Glutamatergic neuron (in vitro differentiated cells): Measurements from ENCODE around the gene ARHGAP22. TPM values are rescaled to one million over a fixed set of nuclear protein-coding genes. Genes with fewer than 3 reads are reported as not detected.

Experiments used
- DNase-seq: peaks from one replicate; pipeline ENCODE4 v3.0.0; 2022
- H3K27ac Mint-ChIP-seq: one replicate; pipeline ENCODE4 v1.8.0; 2020; ENCODE audit warnings: mild to moderate bottlenecking, mixed read lengths, inconsistent platforms; ENCODE audit not compliant: unreplicated experiment
- H3K27me3 Mint-ChIP-seq: one replicate; pipeline ENCODE4 v1.8.0; 2020; ENCODE audit warnings: mild to moderate bottlenecking, moderate library complexity, mixed read lengths, inconsistent platforms; ENCODE audit not compliant: unreplicated experiment
- H3K36me3 Mint-ChIP-seq: one replicate; pipeline ENCODE4 v1.8.0; 2020; ENCODE audit warnings: mild to moderate bottlenecking, mixed read lengths, inconsistent platforms; ENCODE audit not compliant: unreplicated experiment
- H3K4me1 Mint-ChIP-seq: one replicate; pipeline ENCODE4 v1.8.0; 2020; ENCODE audit warnings: mild to moderate bottlenecking, low read depth, mixed read lengths, inconsistent platforms; ENCODE audit not compliant: unreplicated experiment
- H3K4me3 Mint-ChIP-seq: one replicate; pipeline ENCODE4 v1.8.0; 2020; ENCODE audit warnings: mild to moderate bottlenecking, mixed read lengths, inconsistent platforms; ENCODE audit not compliant: unreplicated experiment
- H3K9me3 Mint-ChIP-seq: one replicate; pipeline ENCODE4 v1.8.0; 2020; ENCODE audit warnings: mild to moderate bottlenecking, moderate library complexity, mixed read lengths, inconsistent platforms; ENCODE audit not compliant: unreplicated experiment
- CTCF ChIP-seq: fragments of 200-600 bp; sonication (generic); IDR thresholded peaks from one replicate; pipeline ENCODE4 v1.5.0; 2021; ENCODE audit not compliant: partially characterized antibody, unreplicated experiment
- total RNA-seq: library from RNA; stranded (reverse); fragmentation: NEBNext Ultra II Directional; extraction: Animal tissue kit (Norgen Biotek cat#: 25700); gene quantifications from one replicate; pipeline ENCODE4 v1.2.1, GENCODE V29; 2021; ENCODE audit not compliant: unreplicated experiment

ARHGAP22 gene
- total RNA-seq, 1 donor from 2014 or later: 10.0 TPM

GRCh38 chr10:48542471-48543181, 62.2 kb downstream of the ARHGAP22 start:
- Mint-ChIP-seq H3K27ac (no peak overlapping the region), H3K4me1 (peaks cover 6% of the 10 kb centered on the region), H3K27me3 (peaks cover 6% of the 10 kb centered on the region), H3K4me3 (no peak overlapping the region), H3K36me3 (no peaks in the 10 kb centered on the region), H3K9me3 (peaks cover 3% of the 10 kb centered on the region)
- TF ChIP-seq CTCF: no peak
- no peak for DNase-seq

- H3K27me3 Mint-ChIP-seq: peaks cover 6% of the 10 kb centered on the region
- peaks cover 3% of the 10 kb centered on the region for H3K9me3 Mint-ChIP-seq
- no peak overlapping the region for H3K27ac Mint-ChIP-seq
- H3K4me3 Mint-ChIP-seq: no peak overlapping the region
- H3K36me3 Mint-ChIP-seq: no peaks in the 10 kb centered on the region
- no peak for TF ChIP-seq CTCF
- DNase-seq: no peak
- peaks cover 12% of the 10 kb centered on the region for H3K4me1 Mint-ChIP-seq
Measured at GRCh38 chr10:48541144-48541795, 63.6 kb downstream of the ARHGAP22 start.

GRCh38 chr10:48538611-48539010, 66.3 kb downstream of the ARHGAP22 start:
- no peak overlapping the region for H3K4me3 Mint-ChIP-seq
- no peak for DNase-seq
- no peak for TF ChIP-seq CTCF
- H3K27me3 Mint-ChIP-seq: peaks cover 8% of the 10 kb centered on the region
- H3K9me3 Mint-ChIP-seq: peaks cover 2% of the 10 kb centered on the region
- no peak overlapping the region for H3K27ac Mint-ChIP-seq
- H3K36me3 Mint-ChIP-seq: no peaks in the 10 kb centered on the region
- peaks cover 18% of the 10 kb centered on the region for H3K4me1 Mint-ChIP-seq

GRCh38 chr10:48536916-48537890, 67.7 kb downstream of the ARHGAP22 start:
- H3K4me1 Mint-ChIP-seq: peaks cover 23% of the 10 kb centered on the region
- H3K4me3 Mint-ChIP-seq: no peak overlapping the region
- no peak overlapping the region for H3K27ac Mint-ChIP-seq
- DNase-seq: no peak
- no peaks in the 10 kb centered on the region for H3K36me3 Mint-ChIP-seq
- peaks cover 8% of the 10 kb centered on the region for H3K27me3 Mint-ChIP-seq
- H3K9me3 Mint-ChIP-seq: peaks cover 2% of the 10 kb centered on the region
- TF ChIP-seq CTCF: no peak
